H1 (cell line): ENCODE measurements around the gene TMEM204. TPM values are rescaled to one million over a fixed set of nuclear protein-coding genes. Genes with fewer than 3 reads are reported as not detected.

Source experiments
- CTCF ChIA-PET: fragments of 300-600 bp; sonication (Branson Sonifier 250); formaldehyde crosslinking; loops from one replicate; lab custom pipeline; 2021; ENCODE audit not compliant: partially characterized antibody; lab: Charles Lee
- POLR2A ChIA-PET: fragments of 300-600 bp; sonication (Branson Sonifier 250); formaldehyde crosslinking; loops from one replicate; lab custom pipeline; 2021; ENCODE audit warnings: inconsistent platforms; ENCODE audit not compliant: partially characterized antibody; lab: Charles Lee
- DNase-seq, 2 experiments: peaks; one replicate each; pipeline versions ENCODE4 v3.0.0 to v3.0.0-alpha.2; 2010 to 2022; ENCODE audit warnings: low spot score in 2 of 2, low read depth in 1 of 2, mixed read lengths in 1 of 2
- FAIRE-seq: peaks from 2 replicates; lab custom pipeline; 2011; peaks lifted over from hg19 to GRCh38; lab: Jason Lieb, UNC
- H2AFZ ChIP-seq: 2 replicates; pipeline ENCODE4 v1.8.1; 2012; ENCODE audit warnings: low read length, inconsistent platforms
- H2AK5ac ChIP-seq: 2 replicates; pipeline ENCODE4 v1.6.1; 2013; ENCODE audit warnings: low read depth, low read length
- H2BK120ac ChIP-seq: replicated peaks from 2 replicates; pipeline ENCODE3; 2013; ENCODE audit warnings: low read depth, low read length, inconsistent platforms
- H2BK12ac ChIP-seq: 2 replicates; pipeline ENCODE4 v1.6.1; 2013; ENCODE audit warnings: low read depth, low read length
- H2BK15ac ChIP-seq: 2 replicates; pipeline ENCODE4 v1.6.1; 2013; ENCODE audit warnings: low read length
- H2BK20ac ChIP-seq: 2 replicates; pipeline ENCODE4 v1.6.1; 2013; ENCODE audit warnings: low read length
- H2BK5ac ChIP-seq: 2 replicates; pipeline ENCODE4 v1.6.1; 2013; ENCODE audit warnings: low read depth, low read length
- H3K14ac ChIP-seq: 2 replicates; pipeline ENCODE4 v1.6.1; 2013; ENCODE audit warnings: inconsistent platforms; ENCODE audit not compliant: insufficient read length
- H3K18ac ChIP-seq: 2 replicates; pipeline ENCODE4 v1.6.1; 2013; ENCODE audit warnings: low read length; ENCODE audit errors: extremely low read depth
- H3K23ac ChIP-seq: 2 replicates; pipeline ENCODE4 v1.6.1; 2013; ENCODE audit warnings: inconsistent platforms; ENCODE audit not compliant: insufficient read length
- H3K23me2 ChIP-seq: 2 replicates; pipeline ENCODE4 v1.6.1; 2013; ENCODE audit warnings: low read depth, low read length
- H3K27ac ChIP-seq: 2 replicates; pipeline ENCODE4 v1.6.1; 2011; ENCODE audit warnings: low read depth, low read length, inconsistent platforms
- H3K27me3 ChIP-seq, 4 experiments: replicated peaks in 1 of 4; 1 replicate in 1 of 4; 2 replicates in 3 of 4; pipeline versions ENCODE4 v1.6.1 to v1.8.1; 2011 to 2013; ENCODE audit warnings: low read length in 3 of 4, mild to moderate bottlenecking in 3 of 4, inconsistent platforms in 2 of 4, mixed read lengths in 2 of 4, moderate library complexity in 1 of 4; ENCODE audit not compliant: control insufficient read depth in 3 of 4, insufficient read depth in 3 of 4; ENCODE audit errors: extremely low read depth in 1 of 4
- H3K36me3 ChIP-seq, 4 experiments: 2 replicates each; pipeline versions ENCODE4 v1.6.1 to v1.8.1; 2011 to 2013; ENCODE audit warnings: mild to moderate bottlenecking in 4 of 4, low read length in 3 of 4, moderate library complexity in 2 of 4, control low read depth in 1 of 4, inconsistent platforms in 1 of 4; ENCODE audit not compliant: insufficient read depth in 4 of 4, control insufficient read depth in 2 of 4
- H3K4ac ChIP-seq: replicated peaks from 2 replicates; pipeline ENCODE3; 2013; ENCODE audit warnings: low read length, low read depth, mixed read lengths, inconsistent platforms; ENCODE audit not compliant: insufficient read length
- H3K4me1 ChIP-seq, 4 experiments: replicated peaks in 1 of 4; 1 replicate in 1 of 4; 2 replicates in 3 of 4; pipeline versions ENCODE4 v1.6.1 to v1.8.1; 2011 to 2013; ENCODE audit warnings: low read length in 3 of 4, inconsistent platforms in 2 of 4, mixed read lengths in 1 of 4; ENCODE audit not compliant: insufficient read depth in 4 of 4, control insufficient read depth in 3 of 4
- H3K4me2 ChIP-seq, 2 experiments: 2 replicates each; pipeline versions ENCODE4 v1.6.1 to v1.8.1; 2011 to 2013; ENCODE audit warnings: low read depth in 2 of 2, low read length in 2 of 2, control low read depth in 1 of 2, inconsistent platforms in 1 of 2, mild to moderate bottlenecking in 1 of 2; ENCODE audit not compliant: insufficient read depth in 1 of 2
- H3K4me3 ChIP-seq, 4 experiments: fragments of 200-600, 300-600 bp in 1 of 4; sonication (generic), shearing (Covaris generic), sonication (Bioruptor Twin) in 1 of 4; 2 replicates each; pipeline versions ENCODE4 v1.5.1 to v1.8.1; 2011 to 2016; ENCODE audit warnings: low read length in 4 of 4, low read depth in 3 of 4, control low read depth in 2 of 4, inconsistent platforms in 2 of 4, mild to moderate bottlenecking in 2 of 4, mixed read lengths in 1 of 4, moderate library complexity in 1 of 4; ENCODE audit not compliant: insufficient read depth in 2 of 4; ENCODE audit errors: extremely low read depth in 1 of 4
- H3K56ac ChIP-seq: replicated peaks from 2 replicates; pipeline ENCODE3; 2013; ENCODE audit warnings: low read depth, mild to moderate bottlenecking, mixed read lengths, low read length, inconsistent platforms; ENCODE audit not compliant: insufficient read length
- H3K79me1 ChIP-seq: 2 replicates; pipeline ENCODE4 v1.6.1; 2013; ENCODE audit warnings: low read depth, low read length, control low read depth
- H3K79me2 ChIP-seq, 2 experiments: 2 replicates each; pipeline versions ENCODE4 v1.6.1 to v1.8.1; 2012 to 2013; ENCODE audit warnings: low read length in 2 of 2, mild to moderate bottlenecking in 2 of 2, inconsistent platforms in 1 of 2; ENCODE audit not compliant: insufficient read depth in 2 of 2, control insufficient read depth in 1 of 2
- H3K9ac ChIP-seq, 4 experiments: replicated peaks in 1 of 4; 1 replicate in 1 of 4; 2 replicates in 3 of 4; pipeline versions ENCODE4 v1.6.1 to v1.8.1; 2011 to 2013; ENCODE audit warnings: low read depth in 3 of 4, low read length in 3 of 4, control low read depth in 2 of 4, mild to moderate bottlenecking in 2 of 4, moderate library complexity in 2 of 4, inconsistent platforms in 1 of 4; ENCODE audit errors: extremely low read depth in 1 of 4
- H3K9me3 ChIP-seq, 2 experiments: 2 replicates each; pipeline versions ENCODE4 v1.6.1 to v1.8.1; 2012 to 2013; ENCODE audit warnings: mild to moderate bottlenecking in 2 of 2, moderate library complexity in 2 of 2, control low read depth in 1 of 2, inconsistent platforms in 1 of 2, low read depth in 1 of 2, low read length in 1 of 2, mixed read lengths in 1 of 2; ENCODE audit not compliant: insufficient read depth in 2 of 2
- H4K20me1 ChIP-seq, 2 experiments: replicated peaks in 1 of 2; 2 replicates each; pipeline versions ENCODE3 to v1.8.1; 2011 to 2013; ENCODE audit warnings: inconsistent platforms in 2 of 2, low read length in 2 of 2, mild to moderate bottlenecking in 1 of 2; ENCODE audit not compliant: insufficient read depth in 2 of 2, control insufficient read depth in 1 of 2
- H4K5ac ChIP-seq: 2 replicates; pipeline ENCODE4 v1.6.1; 2013; ENCODE audit warnings: low read length, low read depth, mixed read lengths, inconsistent platforms; ENCODE audit not compliant: insufficient read length
- H4K8ac ChIP-seq: 2 replicates; pipeline ENCODE4 v1.8.0; 2013; ENCODE audit warnings: mild to moderate bottlenecking, moderate library complexity, low read length, inconsistent platforms; ENCODE audit not compliant: insufficient read depth; ENCODE audit errors: extremely low read depth
- H4K91ac ChIP-seq: replicated peaks from 2 replicates; pipeline ENCODE3; 2013; ENCODE audit warnings: low read length, mixed read lengths, inconsistent platforms; ENCODE audit not compliant: insufficient read length
- CEBPB ChIP-seq: IDR thresholded peaks from 2 replicates; pipeline ENCODE4 v1.6.1; 2012; ENCODE audit warnings: low read depth, low read length
- CHD1 ChIP-seq: IDR thresholded peaks from 2 replicates; pipeline ENCODE4 v1.6.1; 2012; ENCODE audit warnings: low read depth, low read length, improper control_type of control experiment
- CTBP2 ChIP-seq: IDR thresholded peaks from 2 replicates; pipeline ENCODE4 v1.7.0; 2011; ENCODE audit warnings: borderline replicate concordance, mild to moderate bottlenecking, moderate library complexity, mixed read lengths, low read length; ENCODE audit not compliant: insufficient read depth, insufficient read length
- GTF2F1 ChIP-seq: IDR thresholded peaks from 2 replicates; pipeline ENCODE4 v1.6.1; 2012; ENCODE audit warnings: low read depth, low read length, improper control_type of control experiment, borderline replicate concordance
- SIX5 ChIP-seq: IDR thresholded peaks from 2 replicates; pipeline ENCODE4 v1.6.1; 2011; ENCODE audit warnings: mild to moderate bottlenecking, low read depth, low read length
- SP4 ChIP-seq: IDR thresholded peaks from 2 replicates; pipeline ENCODE4 v1.6.1; 2012; ENCODE audit warnings: low read length, inconsistent platforms
- SRF ChIP-seq: IDR thresholded peaks from 2 replicates; pipeline ENCODE4 v1.6.1; 2011; ENCODE audit warnings: mild to moderate bottlenecking, low read depth, low read length, moderate library complexity
- TAF1 ChIP-seq: IDR thresholded peaks from 2 replicates; pipeline ENCODE4 v1.6.1; 2011; ENCODE audit warnings: mild to moderate bottlenecking, low read depth, low read length
- ZNF274 ChIP-seq: IDR thresholded peaks from 2 replicates; pipeline ENCODE4 v1.7.0; 2012; ENCODE audit warnings: low read length, borderline replicate concordance; ENCODE audit errors: extremely low read depth
- WGBS, 2 experiments: shearing (Covaris generic) in 1 of 2; methylation state at CpG; one replicate each; pipeline versions ENCODE4 v1.1.6 to v1.1.7; 2013 to 2015; ENCODE audit warnings: low lambda C conversion rate in 2 of 2, mixed read lengths in 2 of 2, inconsistent platforms in 1 of 2, low coverage in 1 of 2, missing lambda C conversion rate in 1 of 2; ENCODE audit not compliant: insufficient replicate concordance in 2 of 2, insufficient coverage in 1 of 2, insufficient read length in 1 of 2; ENCODE audit errors: extremely low coverage in 1 of 2, missing lambda C conversion rate in 1 of 2; 5-methylcytosine and 5-hydroxymethylcytosine counted together
- polyA plus RNA-seq, 7 experiments: library from polyadenylated mRNA; depleted of rRNA in 3 of 7; stranded (reverse) in 5 of 7; unstranded in 2 of 7; fragments of >200 nt in 5 of 7; fragments of 200-250 nt in 2 of 7; gene quantifications; 1 replicate in 5 of 7; 2 replicates in 1 of 7; 4 replicates in 1 of 7; pipeline versions ENCODE4 v1.2.1 to v1.2.3, GENCODE V29; 2011 to 2013; ENCODE audit warnings: missing spikeins in 2 of 7, mixed read lengths in 2 of 7
- total RNA-seq: library from RNA; stranded (reverse); fragmentation: NEBNext Ultra II Directional; extraction: Animal tissue kit (Norgen Biotek cat#: 25700); gene quantifications from 2 replicates; pipeline ENCODE4 v1.2.1, GENCODE V29; 2021

The TMEM204 gene
- total and polyA plus RNA-seq, 2 of the 8 experiments (the other 6 are each of a cell fraction or from before 2014, with no cell fraction given), result not detected

GRCh38 chr16:1545044-1546040 is 11.9 kb downstream of the TMEM204 start:
- Histone ChIP-seq H3K79me2 (no peaks in the 10 kb centered on the region), H3K4me2 (no peak overlapping the region), H4K91ac (no peak overlapping the region), H3K9ac (no peak overlapping the region), H3K56ac (no peak overlapping the region), H3K23ac (no peak overlapping the region), H3K23me2 (no peaks in the 10 kb centered on the region), H3K4me1 (no peaks in the 10 kb centered on the region), H2AK5ac (no peak overlapping the region), H3K18ac (no peak overlapping the region), H2BK120ac (no peak overlapping the region), H3K9me3 (no peaks in the 10 kb centered on the region), H3K79me1 (no peaks in the 10 kb centered on the region), H3K14ac (no peak overlapping the region), H2BK20ac (no peak overlapping the region), H2BK5ac (no peak overlapping the region), H4K8ac (no peak overlapping the region), H3K27ac (no peak overlapping the region), H2BK12ac (no peak overlapping the region), H3K4me3 (no peak overlapping the region), H3K4ac (no peak overlapping the region), H2BK15ac (no peak overlapping the region), H4K5ac (no peak overlapping the region), H4K20me1 (peaks cover 2% of the 10 kb centered on the region in 2 experiments), H3K36me3 (no peaks in the 10 kb centered on the region), H3K27me3 (no peaks in the 10 kb centered on the region), H2AFZ (no peak overlapping the region)
- 88% methylated on average over 23 of the region's 26 CpGs; no CpG with 5 or more reads in 1 of the 2 experiments for WGBS, 2 experiments
- POLR2A ChIA-PET, result no interaction called here
- CTCF ChIA-PET, result interaction anchor here (1.0 to 1.4 kb wide), 4 partner anchors 13 to 112 kb away, joined by 3 to 4 read pairs (median 3); no protein-coding TSS in a partner anchor
- FAIRE-seq, result no peak
- TF ChIP-seq GTF2F1 (no peak), CHD1 (no peak), SRF (no peak), SIX5 (no peak), SP4 (no peak), CEBPB (no peak), ZNF274 (no peak), TAF1 (no peak), CTBP2 (no peak)
- DNase-seq, result no peak
